Fibroblast of pulmonary artery (primary cell): ENCODE measurements around the gene CRYBG3.
A peak's percentile ranks its signal among the peaks of the same experiment; 100 is the strongest.

Source experiments
- DNase-seq: peaks from one replicate; pipeline ENCODE4 v3.0.0-alpha.2; 2010; ENCODE audit warnings: low read depth
- H3K4me3 ChIP-seq: replicated peaks from 2 replicates; pipeline ENCODE4 v1.5.1; 2011; ENCODE audit warnings: low read depth, mild to moderate bottlenecking, control low read depth, low read length, moderate library complexity
- TF ChIP-seq, protein P1 (sequence below): IDR thresholded peaks from 2 replicates; pipeline ENCODE4 v1.5.1; 2011; ENCODE audit warnings: mild to moderate bottlenecking, control low read depth, low read length, inconsistent platforms; ENCODE audit errors: missing control alignments

The CRYBG3 gene

DNA sequence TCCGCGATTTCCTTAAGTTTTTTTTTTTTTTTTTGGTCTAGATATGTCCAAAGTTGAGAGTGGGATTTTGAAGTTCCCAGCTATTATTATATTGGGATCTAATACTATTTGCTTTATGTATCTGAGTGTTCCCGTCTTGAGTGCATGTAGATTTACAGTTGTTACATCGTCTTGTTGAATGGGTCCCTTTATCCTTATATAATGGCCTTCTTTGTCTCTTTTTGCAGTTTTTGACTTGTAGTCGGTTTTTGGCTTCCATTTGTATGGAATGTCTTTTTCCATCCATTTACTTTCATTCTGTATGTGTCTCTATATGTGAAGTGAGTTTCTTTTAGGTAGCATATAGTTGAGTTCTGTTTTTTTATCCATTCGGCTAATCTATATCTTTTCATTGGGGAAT, 35.6 kb downstream of the CRYBG3 start:
- TF ChIP-seq, protein P1, sequence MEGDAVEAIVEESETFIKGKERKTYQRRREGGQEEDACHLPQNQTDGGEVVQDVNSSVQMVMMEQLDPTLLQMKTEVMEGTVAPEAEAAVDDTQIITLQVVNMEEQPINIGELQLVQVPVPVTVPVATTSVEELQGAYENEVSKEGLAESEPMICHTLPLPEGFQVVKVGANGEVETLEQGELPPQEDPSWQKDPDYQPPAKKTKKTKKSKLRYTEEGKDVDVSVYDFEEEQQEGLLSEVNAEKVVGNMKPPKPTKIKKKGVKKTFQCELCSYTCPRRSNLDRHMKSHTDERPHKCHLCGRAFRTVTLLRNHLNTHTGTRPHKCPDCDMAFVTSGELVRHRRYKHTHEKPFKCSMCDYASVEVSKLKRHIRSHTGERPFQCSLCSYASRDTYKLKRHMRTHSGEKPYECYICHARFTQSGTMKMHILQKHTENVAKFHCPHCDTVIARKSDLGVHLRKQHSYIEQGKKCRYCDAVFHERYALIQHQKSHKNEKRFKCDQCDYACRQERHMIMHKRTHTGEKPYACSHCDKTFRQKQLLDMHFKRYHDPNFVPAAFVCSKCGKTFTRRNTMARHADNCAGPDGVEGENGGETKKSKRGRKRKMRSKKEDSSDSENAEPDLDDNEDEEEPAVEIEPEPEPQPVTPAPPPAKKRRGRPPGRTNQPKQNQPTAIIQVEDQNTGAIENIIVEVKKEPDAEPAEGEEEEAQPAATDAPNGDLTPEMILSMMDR, result no peak
- no peak for DNase-seq
- H3K4me3 ChIP-seq, result no peak overlapping the region

DNA sequence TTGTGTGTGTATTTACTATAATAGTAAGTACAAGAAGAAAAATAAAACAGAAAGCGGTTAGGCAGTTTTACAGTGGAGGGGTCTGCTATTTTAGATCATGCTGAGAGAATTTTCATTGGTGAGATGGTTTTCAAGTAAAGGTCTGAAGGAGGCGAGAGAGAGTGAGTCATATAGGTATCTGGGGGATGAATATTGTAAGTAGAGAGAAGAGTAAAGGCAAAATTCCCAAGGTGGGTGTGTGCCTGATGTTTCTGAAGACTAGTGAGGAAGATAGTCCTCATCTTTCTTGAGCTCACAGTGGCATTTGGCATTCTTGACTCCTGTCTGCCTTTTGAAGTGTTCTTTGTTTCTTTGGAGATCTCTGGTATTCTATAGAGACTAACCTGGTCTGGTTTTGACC, 38.6 kb downstream of the CRYBG3 start:
- DNase-seq, result no peak
- H3K4me3 ChIP-seq, result no peak overlapping the region
- TF ChIP-seq, protein P1, result no peak

DNA sequence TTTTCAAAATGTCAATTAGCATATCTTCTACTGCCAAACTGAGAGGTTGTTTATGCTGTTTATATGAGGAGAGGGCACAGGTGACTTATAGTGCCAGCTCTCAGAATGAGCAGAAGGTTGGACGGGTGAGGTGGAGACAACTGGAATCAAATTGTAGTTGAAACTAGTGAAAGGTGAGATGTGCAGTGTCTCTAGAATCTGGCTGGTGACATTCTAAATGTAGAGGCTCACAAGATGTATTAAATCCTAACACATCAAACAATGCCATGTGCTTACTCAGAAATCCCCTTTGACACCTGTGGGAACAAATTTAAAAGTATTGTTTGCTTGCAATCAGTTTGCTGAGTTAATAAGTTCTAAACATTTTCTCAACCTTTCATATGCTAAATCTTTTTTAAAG, 40.8 kb downstream of the CRYBG3 start:
- H3K4me3 ChIP-seq, result no peak overlapping the region
- no peak for DNase-seq
- TF ChIP-seq, protein P1, result no peak

DNA sequence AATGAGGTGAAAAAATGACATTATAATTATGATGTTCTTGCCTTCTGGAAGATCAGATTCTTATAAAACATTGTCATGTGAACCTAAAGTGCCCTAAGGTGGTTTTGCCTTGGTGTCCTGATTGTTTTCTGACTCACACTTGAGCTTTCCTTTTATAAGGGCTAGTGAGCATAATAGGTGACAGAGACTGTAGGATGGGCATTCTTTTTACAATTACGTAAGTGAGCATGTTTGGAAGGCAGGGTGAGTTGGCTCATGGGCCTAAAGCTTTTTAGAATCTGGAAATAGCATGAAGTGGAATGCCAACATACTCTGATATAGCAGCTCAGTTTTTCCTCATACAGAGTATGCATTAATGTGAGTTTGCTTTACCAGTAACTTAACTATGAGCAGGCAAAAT, 41.2 kb downstream of the CRYBG3 start:
- TF ChIP-seq, protein P1, result no peak
- no peak overlapping the region for H3K4me3 ChIP-seq
- DNase-seq, result peak; percentile 4

DNA sequence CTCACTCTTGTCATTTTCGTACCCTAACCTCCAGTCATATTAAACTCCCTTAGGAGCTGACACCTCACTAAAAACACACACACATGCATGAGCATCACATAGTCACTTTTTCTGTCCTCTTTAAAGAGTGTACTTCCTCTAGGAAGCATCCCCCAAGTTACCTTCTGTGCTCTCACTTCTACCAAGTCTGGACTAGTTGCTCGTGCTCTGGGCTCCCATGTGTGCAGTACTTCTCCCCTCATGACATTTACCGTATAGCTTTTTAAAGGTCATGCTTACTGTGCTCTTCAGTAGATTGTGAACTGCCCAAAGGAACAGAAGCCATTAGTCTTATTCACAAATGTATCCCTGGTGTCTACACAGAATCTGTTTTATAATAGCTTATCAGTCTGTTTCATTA, 42.0 kb downstream of the CRYBG3 start:
- TF ChIP-seq, protein P1, result no peak
- no peak for DNase-seq
- H3K4me3 ChIP-seq, result no peak overlapping the region

DNA sequence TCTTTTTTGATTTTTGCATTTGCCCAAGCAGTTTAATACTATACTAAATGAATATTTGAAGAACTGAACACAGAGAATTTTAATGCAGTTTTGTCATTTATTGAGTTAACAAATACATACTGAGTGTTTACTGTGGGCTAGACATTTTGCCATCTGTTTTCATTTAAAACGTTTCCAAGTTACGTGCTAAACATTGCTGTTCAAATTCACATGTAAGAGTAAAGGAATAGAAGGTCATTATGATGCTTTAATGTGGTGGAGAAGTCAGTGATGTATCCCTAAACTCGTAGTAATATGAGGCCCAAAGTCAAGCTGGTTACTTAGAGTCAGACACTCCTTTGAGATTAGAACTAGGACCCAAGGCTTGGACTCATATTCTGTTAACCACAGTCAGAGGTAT, 49.4 kb downstream of the CRYBG3 start:
- H3K4me3 ChIP-seq, result no peak overlapping the region
- TF ChIP-seq, protein P1, result no peak
- DNase-seq, result peak; percentile 11

DNA sequence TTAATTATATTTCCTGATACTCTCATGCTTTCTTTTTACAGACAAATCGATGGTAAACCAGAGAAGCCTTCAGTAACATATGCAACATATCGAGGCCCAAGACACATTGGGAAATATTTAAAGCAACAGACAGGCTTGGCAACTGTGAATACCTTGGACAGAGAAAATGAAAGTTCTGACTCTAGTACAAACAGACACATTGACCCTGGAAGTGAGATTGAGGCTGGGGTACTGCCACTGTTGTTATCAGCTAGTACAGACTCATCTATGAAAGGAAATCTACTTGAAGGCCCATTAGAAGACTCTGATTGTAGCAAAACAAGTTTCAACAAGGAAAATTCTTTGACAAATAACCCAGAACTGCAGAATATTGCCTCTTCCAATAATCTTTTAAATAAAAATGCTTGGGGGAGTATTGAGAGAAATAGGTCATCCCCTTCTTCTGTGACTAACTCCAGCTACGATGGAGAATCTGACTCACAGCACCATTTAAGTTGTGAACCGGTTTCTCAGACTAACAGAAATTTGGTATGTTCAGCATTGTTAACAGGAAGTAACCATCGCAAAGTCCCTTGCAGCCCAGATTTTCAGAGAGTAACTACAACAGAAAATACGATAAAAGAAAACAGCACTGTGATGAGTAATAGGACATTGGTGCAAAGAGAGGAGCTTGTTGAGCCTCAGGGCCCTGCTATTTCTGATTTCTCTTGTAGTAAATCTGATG, 50.2 kb downstream of the CRYBG3 start:
- TF ChIP-seq, protein P1, result no peak
- DNase-seq, result peak; percentile 94
- peak overlapping the region; percentile 32 for H3K4me3 ChIP-seq
